ENCODE data around the gene CENPC.

Gene CENPC

DNA sequence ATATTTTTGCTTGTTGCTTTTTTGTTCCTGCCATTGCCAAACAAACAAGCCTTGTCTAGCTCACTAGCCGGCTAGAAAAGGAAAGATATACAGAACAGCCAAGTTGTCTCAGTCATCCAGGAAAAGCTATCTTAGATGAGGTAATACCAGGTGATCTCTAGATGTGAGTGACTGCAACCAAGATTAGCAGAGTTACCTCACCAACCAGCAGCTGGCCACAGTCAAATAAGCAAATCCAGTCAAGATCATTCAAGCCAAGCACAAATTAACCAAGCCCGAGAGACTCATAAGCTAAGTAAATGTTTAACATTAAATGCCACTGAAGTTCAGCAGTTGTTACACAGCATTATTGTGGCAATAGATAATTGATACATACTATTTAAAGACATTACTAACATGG is 108.6 kb downstream of the CENPC start (continued):
- TF ChIP-seq, protein P1, sequence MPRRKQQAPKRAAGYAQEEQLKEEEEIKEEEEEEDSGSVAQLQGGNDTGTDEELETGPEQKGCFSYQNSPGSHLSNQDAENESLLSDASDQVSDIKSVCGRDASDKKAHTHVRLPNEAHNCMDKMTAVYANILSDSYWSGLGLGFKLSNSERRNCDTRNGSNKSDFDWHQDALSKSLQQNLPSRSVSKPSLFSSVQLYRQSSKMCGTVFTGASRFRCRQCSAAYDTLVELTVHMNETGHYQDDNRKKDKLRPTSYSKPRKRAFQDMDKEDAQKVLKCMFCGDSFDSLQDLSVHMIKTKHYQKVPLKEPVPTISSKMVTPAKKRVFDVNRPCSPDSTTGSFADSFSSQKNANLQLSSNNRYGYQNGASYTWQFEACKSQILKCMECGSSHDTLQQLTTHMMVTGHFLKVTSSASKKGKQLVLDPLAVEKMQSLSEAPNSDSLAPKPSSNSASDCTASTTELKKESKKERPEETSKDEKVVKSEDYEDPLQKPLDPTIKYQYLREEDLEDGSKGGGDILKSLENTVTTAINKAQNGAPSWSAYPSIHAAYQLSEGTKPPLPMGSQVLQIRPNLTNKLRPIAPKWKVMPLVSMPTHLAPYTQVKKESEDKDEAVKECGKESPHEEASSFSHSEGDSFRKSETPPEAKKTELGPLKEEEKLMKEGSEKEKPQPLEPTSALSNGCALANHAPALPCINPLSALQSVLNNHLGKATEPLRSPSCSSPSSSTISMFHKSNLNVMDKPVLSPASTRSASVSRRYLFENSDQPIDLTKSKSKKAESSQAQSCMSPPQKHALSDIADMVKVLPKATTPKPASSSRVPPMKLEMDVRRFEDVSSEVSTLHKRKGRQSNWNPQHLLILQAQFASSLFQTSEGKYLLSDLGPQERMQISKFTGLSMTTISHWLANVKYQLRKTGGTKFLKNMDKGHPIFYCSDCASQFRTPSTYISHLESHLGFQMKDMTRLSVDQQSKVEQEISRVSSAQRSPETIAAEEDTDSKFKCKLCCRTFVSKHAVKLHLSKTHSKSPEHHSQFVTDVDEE (CRISPR knock-in tag; IDR thresholded peaks at IDR 0.05) = no peak
- TF ChIP-seq, protein P2, sequence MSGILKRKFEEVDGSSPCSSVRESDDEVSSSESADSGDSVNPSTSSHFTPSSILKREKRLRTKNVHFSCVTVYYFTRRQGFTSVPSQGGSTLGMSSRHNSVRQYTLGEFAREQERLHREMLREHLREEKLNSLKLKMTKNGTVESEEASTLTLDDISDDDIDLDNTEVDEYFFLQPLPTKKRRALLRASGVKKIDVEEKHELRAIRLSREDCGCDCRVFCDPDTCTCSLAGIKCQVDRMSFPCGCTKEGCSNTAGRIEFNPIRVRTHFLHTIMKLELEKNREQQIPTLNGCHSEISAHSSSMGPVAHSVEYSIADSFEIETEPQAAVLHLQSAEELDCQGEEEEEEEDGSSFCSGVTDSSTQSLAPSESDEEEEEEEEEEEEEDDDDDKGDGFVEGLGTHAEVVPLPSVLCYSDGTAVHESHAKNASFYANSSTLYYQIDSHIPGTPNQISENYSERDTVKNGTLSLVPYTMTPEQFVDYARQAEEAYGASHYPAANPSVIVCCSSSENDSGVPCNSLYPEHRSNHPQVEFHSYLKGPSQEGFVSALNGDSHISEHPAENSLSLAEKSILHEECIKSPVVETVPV (CRISPR knock-in tag; IDR thresholded peaks at IDR 0.05) = no peak
- no peak for TF ChIP-seq ZNF565 (CRISPR knock-in tag; conservative IDR thresholded peaks at IDR 0.05; ENCODE audit: low read depth)

DNA sequence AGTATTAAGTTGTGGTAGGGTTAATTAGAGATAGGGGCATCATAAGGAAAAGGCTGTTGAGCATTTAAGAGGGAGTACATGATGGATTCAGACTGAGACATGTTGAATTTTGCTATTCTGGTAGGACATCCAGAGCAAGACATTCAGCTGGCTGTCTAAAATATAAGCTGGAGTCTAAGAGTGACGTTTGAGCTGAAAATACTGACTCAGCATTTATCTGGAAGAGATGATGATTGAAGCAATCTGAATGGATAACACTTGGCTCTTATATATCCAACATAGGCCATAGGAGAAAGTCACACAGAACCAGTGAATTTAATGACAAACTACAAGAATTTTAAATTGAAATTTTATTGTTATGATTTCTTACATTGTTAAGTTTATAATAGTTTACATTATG is 114.3 kb downstream of the CENPC start:
- TF ChIP-seq GLIS3 (CRISPR knock-in tag; IDR thresholded peaks at IDR 0.05) = no peak
- TF ChIP-seq OSR1 (CRISPR knock-in tag; IDR thresholded peaks at IDR 0.05) = no peak
- no peak for TF ChIP-seq ZNF8 (CRISPR knock-in tag; IDR thresholded peaks at IDR 0.05)
- no peak for TF ChIP-seq ZC3H10 (CRISPR knock-in tag; IDR thresholded peaks at IDR 0.05)
- no peak for TF ChIP-seq ISL1 (CRISPR knock-in tag; IDR thresholded peaks at IDR 0.05)
- ATAC-seq = no peak

DNA sequence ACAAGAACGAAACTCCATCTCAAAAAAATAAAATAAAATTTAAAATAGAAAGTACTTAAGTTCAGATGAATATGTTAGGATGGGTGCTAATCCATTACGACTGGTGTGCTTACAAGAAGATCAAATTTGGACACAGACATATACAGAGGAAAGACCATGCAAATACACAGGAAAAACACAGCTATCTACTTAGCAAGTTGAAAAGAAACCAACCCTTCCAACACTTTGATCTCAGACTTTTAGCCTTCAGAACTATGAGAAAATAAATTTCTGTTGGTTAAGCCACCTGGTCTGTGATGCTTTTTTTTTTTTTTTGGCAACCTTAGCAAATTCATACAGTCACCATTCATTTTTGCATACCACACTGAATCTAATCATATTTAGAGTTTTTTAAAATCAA is 116.5 kb downstream of the CENPC start:
- TF ChIP-seq ZNF565 (CRISPR knock-in tag; conservative IDR thresholded peaks at IDR 0.05; ENCODE audit: low read depth) = no peak
- no peak for TF ChIP-seq CSDC2 (CRISPR knock-in tag; IDR thresholded peaks at IDR 0.05)
- no peak for TF ChIP-seq ZNF8 (CRISPR knock-in tag; IDR thresholded peaks at IDR 0.05)
- TF ChIP-seq, protein P3, sequence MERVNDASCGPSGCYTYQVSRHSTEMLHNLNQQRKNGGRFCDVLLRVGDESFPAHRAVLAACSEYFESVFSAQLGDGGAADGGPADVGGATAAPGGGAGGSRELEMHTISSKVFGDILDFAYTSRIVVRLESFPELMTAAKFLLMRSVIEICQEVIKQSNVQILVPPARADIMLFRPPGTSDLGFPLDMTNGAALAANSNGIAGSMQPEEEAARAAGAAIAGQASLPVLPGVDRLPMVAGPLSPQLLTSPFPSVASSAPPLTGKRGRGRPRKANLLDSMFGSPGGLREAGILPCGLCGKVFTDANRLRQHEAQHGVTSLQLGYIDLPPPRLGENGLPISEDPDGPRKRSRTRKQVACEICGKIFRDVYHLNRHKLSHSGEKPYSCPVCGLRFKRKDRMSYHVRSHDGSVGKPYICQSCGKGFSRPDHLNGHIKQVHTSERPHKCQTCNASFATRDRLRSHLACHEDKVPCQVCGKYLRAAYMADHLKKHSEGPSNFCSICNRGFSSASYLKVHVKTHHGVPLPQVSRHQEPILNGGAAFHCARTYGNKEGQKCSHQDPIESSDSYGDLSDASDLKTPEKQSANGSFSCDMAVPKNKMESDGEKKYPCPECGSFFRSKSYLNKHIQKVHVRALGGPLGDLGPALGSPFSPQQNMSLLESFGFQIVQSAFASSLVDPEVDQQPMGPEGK (CRISPR knock-in tag; IDR thresholded peaks at IDR 0.05; ENCODE audit: borderline replicate concordance) = no peak
- TF ChIP-seq ZFP3 (CRISPR knock-in tag; IDR thresholded peaks at IDR 0.05) = no peak
- TF ChIP-seq, protein P4, sequence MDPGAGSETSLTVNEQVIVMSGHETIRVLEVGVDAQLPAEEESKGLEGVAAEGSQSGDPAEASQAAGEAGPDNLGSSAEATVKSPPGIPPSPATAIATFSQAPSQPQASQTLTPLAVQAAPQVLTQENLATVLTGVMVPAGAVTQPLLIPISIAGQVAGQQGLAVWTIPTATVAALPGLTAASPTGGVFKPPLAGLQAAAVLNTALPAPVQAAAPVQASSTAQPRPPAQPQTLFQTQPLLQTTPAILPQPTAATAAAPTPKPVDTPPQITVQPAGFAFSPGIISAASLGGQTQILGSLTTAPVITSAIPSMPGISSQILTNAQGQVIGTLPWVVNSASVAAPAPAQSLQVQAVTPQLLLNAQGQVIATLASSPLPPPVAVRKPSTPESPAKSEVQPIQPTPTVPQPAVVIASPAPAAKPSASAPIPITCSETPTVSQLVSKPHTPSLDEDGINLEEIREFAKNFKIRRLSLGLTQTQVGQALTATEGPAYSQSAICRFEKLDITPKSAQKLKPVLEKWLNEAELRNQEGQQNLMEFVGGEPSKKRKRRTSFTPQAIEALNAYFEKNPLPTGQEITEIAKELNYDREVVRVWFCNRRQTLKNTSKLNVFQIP (CRISPR knock-in tag; IDR thresholded peaks at IDR 0.05; ENCODE audit: borderline replicate concordance, low read depth) = no peak
- TF ChIP-seq ZNF70 (CRISPR knock-in tag; IDR thresholded peaks at IDR 0.05) = no peak
- TF ChIP-seq SNAI2 (CRISPR knock-in tag; IDR thresholded peaks at IDR 0.05) = no peak
- TF ChIP-seq RARB (CRISPR knock-in tag; IDR thresholded peaks at IDR 0.05) = no peak
- TF ChIP-seq, protein P2 (CRISPR knock-in tag; IDR thresholded peaks at IDR 0.05) = no peak
- no peak for TF ChIP-seq TOX (CRISPR knock-in tag; IDR thresholded peaks at IDR 0.05; ENCODE audit: borderline replicate concordance)
- TF ChIP-seq GLIS3 (CRISPR knock-in tag; IDR thresholded peaks at IDR 0.05) = no peak
- TF ChIP-seq, protein P1 (CRISPR knock-in tag; IDR thresholded peaks at IDR 0.05) = no peak
- TF ChIP-seq, protein P5, sequence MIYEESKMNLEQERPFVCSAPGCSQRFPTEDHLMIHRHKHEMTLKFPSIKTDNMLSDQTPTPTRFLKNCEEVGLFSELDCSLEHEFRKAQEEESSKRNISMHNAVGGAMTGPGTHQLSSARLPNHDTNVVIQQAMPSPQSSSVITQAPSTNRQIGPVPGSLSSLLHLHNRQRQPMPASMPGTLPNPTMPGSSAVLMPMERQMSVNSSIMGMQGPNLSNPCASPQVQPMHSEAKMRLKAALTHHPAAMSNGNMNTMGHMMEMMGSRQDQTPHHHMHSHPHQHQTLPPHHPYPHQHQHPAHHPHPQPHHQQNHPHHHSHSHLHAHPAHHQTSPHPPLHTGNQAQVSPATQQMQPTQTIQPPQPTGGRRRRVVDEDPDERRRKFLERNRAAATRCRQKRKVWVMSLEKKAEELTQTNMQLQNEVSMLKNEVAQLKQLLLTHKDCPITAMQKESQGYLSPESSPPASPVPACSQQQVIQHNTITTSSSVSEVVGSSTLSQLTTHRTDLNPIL (CRISPR knock-in tag; IDR thresholded peaks at IDR 0.05; ENCODE audit: low read depth) = no peak
- no peak for TF ChIP-seq OSR1 (CRISPR knock-in tag; IDR thresholded peaks at IDR 0.05)
- TF ChIP-seq ARNTL (CRISPR knock-in tag; IDR thresholded peaks at IDR 0.05; ENCODE audit: borderline replicate concordance, low read depth) = no peak
- no peak for TF ChIP-seq ZC3H10 (CRISPR knock-in tag; IDR thresholded peaks at IDR 0.05)
- TF ChIP-seq PPARA (CRISPR knock-in tag; IDR thresholded peaks at IDR 0.05; ENCODE audit: borderline replicate concordance) = no peak
- no peak for TF ChIP-seq ESRRG (CRISPR knock-in tag; IDR thresholded peaks at IDR 0.05)
- TF ChIP-seq ISL1 (CRISPR knock-in tag; IDR thresholded peaks at IDR 0.05) = no peak
- ATAC-seq = no peak

All from SK-N-SH treated with all-trans-retinoic acid at 6 μM for 48 hours (cell line).